GM23248 (cell line): ENCODE data around the gene LYZL2.

ENCODE experiments used
- EZH2 ChIP-seq: fragments of 200-600 bp; sonication (generic); IDR thresholded peaks from 2 replicates; pipeline ENCODE4 v1.6.1; 2018; ENCODE audit warnings: antibody characterized with exemption, mild to moderate bottlenecking; ENCODE audit not compliant: insufficient read depth, poor library complexity, severe bottlenecking
- EZH2phosphoT487 ChIP-seq: fragments of 200-600 bp; sonication (generic); IDR thresholded peaks from 2 replicates; pipeline ENCODE4 v1.6.1; 2018; ENCODE audit warnings: antibody characterized with exemption, moderate library complexity, mild to moderate bottlenecking, low read depth; ENCODE audit not compliant: insufficient read depth

DNA sequence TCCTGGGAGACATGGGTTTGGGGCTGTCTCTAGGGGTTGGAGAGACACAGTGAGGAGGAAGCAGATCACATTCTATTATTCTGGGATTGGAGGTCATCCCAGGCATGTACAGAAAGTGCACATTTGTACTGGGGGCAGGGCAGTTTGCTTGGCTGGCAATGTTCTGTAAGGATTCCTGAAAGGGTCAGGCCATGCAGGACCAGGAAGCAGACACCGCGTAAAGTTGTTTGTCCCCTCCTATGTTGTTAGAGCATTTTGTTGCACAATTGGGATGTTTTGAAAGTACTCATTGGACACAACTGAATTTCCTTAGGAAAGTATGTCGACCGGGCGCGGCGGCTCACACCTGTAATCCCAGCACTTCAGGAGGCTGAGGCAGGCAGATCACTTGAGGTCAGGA, 12.5 kb downstream of the LYZL2 start:
- TF ChIP-seq EZH2 (no peak), EZH2phosphoT487 (no peak)
